ENCODE results near the gene PRKCA.

- TF ChIP-seq HDAC2 (IDR thresholded peaks at IDR 0.05) = no peak
- TF ChIP-seq SRF (IDR thresholded peaks at IDR 0.05; ENCODE audit: low read depth in 2 of 2, low read length in 2 of 2) = no peak
- no peak for TF ChIP-seq POLR2AphosphoS5 (IDR thresholded peaks at IDR 0.05; ENCODE audit: low read length)
- no peak for TF ChIP-seq REST (IDR thresholded peaks at IDR 0.05; ENCODE audit: low read depth, low read length)
- TF ChIP-seq ZNF207 (IDR thresholded peaks at IDR 0.05; ENCODE audit: borderline replicate concordance) = no peak
- no peak for TF ChIP-seq ASH2L (IDR thresholded peaks at IDR 0.05; ENCODE audit: borderline replicate concordance, low read depth)
- TF ChIP-seq CTCF (IDR thresholded peaks at IDR 0.05 in 2 of 3, conservative IDR thresholded peaks at IDR 0.05 in 1 of 3; ENCODE audit: control insufficient read depth in 2 of 3, extremely low read depth in 1 of 3, insufficient read depth in 1 of 3, low read depth in 3 of 3, low read length in 3 of 3) = no peak
- no peak for TF ChIP-seq BRCA1 (IDR thresholded peaks at IDR 0.05; ENCODE audit: low read depth, low read length)
- TF ChIP-seq ELK1 (IDR thresholded peaks at IDR 0.05; ENCODE audit: low read depth, low read length) = no peak
Observed at GRCh38 chr17:66580956-66581391, 278.6 kb downstream of the PRKCA start.

Data from GM12878 (cell line).